OCI-LY1 (cell line): ENCODE results near the gene GCLM.

Source experiments
- H2AFZ ChIP-seq: fragments of 200-600 bp; sonication (generic), shearing (Covaris generic); 2 replicates; pipeline ENCODE4 v1.6.0; 2014; ENCODE audit warnings: antibody characterized with exemption, mild to moderate bottlenecking, low read length
- H3F3A ChIP-seq: fragments of 200-600 bp; sonication (generic), shearing (Covaris generic); 2 replicates; pipeline ENCODE4 v1.6.0; 2014; ENCODE audit warnings: mild to moderate bottlenecking, antibody characterized with exemption, low read length, moderate library complexity; ENCODE audit not compliant: insufficient read depth
- H3K27ac ChIP-seq: fragments of 200-600 bp; sonication (generic); 2 replicates; pipeline ENCODE4 v1.5.1; 2014; ENCODE audit warnings: low read length, mixed run types, mild to moderate bottlenecking, low read depth; ENCODE audit not compliant: poor library complexity, severe bottlenecking
- H3K27me3 ChIP-seq: fragments of 200-600 bp; sonication (generic); 2 replicates; pipeline ENCODE4 v1.6.0; 2014; ENCODE audit warnings: antibody characterized with exemption, mild to moderate bottlenecking, low read length, moderate library complexity; ENCODE audit not compliant: insufficient read depth
- H3K36me3 ChIP-seq: fragments of 200-600 bp; sonication (generic); 2 replicates; pipeline ENCODE4 v1.6.1; 2014; ENCODE audit warnings: mild to moderate bottlenecking, antibody characterized with exemption, low read length, moderate library complexity, mixed read lengths; ENCODE audit not compliant: insufficient read depth
- H3K4me1 ChIP-seq: fragments of 200-600 bp; sonication (generic); 2 replicates; pipeline ENCODE4 v1.5.1; 2014; ENCODE audit warnings: mild to moderate bottlenecking, low read length, moderate library complexity; ENCODE audit not compliant: insufficient read depth, severe bottlenecking
- H3K4me2 ChIP-seq: fragments of 200-600 bp; sonication (generic), shearing (Covaris generic); 2 replicates; pipeline ENCODE4 v1.6.1; 2014; ENCODE audit warnings: low read length
- H3K4me3 ChIP-seq: fragments of 200-600 bp; sonication (generic); 2 replicates; pipeline ENCODE4 v1.5.1; 2014; ENCODE audit warnings: low read length, low read depth, mild to moderate bottlenecking, mixed read lengths; ENCODE audit not compliant: poor library complexity, severe bottlenecking
- H3K79me2 ChIP-seq: fragments of 200-600 bp; shearing (Covaris generic); 2 replicates; pipeline ENCODE4 v1.6.1; 2016; ENCODE audit warnings: mixed run types, low read length, mixed read lengths; ENCODE audit not compliant: insufficient read depth
- H3K9ac ChIP-seq: fragments of 200-600 bp; sonication (generic), shearing (Covaris generic); 2 replicates; pipeline ENCODE4 v1.6.1; 2014; ENCODE audit warnings: mild to moderate bottlenecking, low read length, mixed read lengths
- H3K9me2 ChIP-seq: fragments of 200-600 bp; sonication (generic), shearing (Covaris generic); 2 replicates; pipeline ENCODE4 v1.6.1; 2014; ENCODE audit warnings: low read depth, mild to moderate bottlenecking, low read length, mixed read lengths
- H3K9me3 ChIP-seq: fragments of 200-600 bp; shearing (Covaris generic); 2 replicates; pipeline ENCODE4 v1.6.1; 2014; ENCODE audit warnings: low read length, mixed read lengths
- H4K20me1 ChIP-seq: fragments of 200-600 bp; sonication (generic), shearing (Covaris generic); 2 replicates; pipeline ENCODE4 v1.6.0; 2016; ENCODE audit warnings: mild to moderate bottlenecking, low read length; ENCODE audit not compliant: insufficient read depth
- EZH2 ChIP-seq: fragments of 200-600 bp; sonication (generic), shearing (Covaris generic); IDR thresholded peaks from 2 replicates; pipeline ENCODE4 v1.8.0; 2017; ENCODE audit warnings: borderline replicate concordance, mixed run types, mild to moderate bottlenecking, antibody characterized with exemption, low read length, moderate library complexity, mixed read lengths
- TF ChIP-seq, protein P1 (sequence below): fragments of 200-600 bp; sonication (generic), shearing (Covaris generic); IDR thresholded peaks from 2 replicates; pipeline ENCODE4 v1.5.1; 2017; ENCODE audit warnings: mild to moderate bottlenecking, antibody characterized with exemption, low read length, moderate library complexity, mixed read lengths

The GCLM gene

DNA sequence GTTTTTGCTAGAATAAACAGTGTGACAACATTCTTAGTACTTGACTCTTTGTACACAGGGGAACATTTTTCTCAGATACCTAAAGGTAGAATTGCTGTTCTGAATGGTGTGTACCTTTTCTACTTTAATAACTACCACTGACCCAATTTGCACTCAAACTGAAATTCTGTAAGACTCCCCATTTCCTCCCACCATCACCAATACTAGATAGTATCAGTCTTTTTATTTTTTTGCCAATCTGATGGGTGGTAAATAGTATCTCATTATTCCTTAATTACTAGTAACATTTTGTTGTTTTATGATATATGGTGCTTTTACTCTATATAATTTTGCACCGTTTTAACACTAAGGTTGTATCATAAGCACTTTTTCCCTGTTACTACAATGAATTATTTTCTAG lies 28.8 kb upstream of the GCLM start:
- Histone ChIP-seq H3K4me1 (no peaks in the 10 kb centered on the region), H3K36me3 (no peaks in the 10 kb centered on the region), H3K27ac (no peak overlapping the region), H3F3A (no peaks in the 10 kb centered on the region), H3K79me2 (no peaks in the 10 kb centered on the region), H3K9ac (no peak overlapping the region), H2AFZ (no peak overlapping the region), H4K20me1 (no peaks in the 10 kb centered on the region), H3K9me2 (no peaks in the 10 kb centered on the region), H3K4me3 (no peak overlapping the region), H3K4me2 (no peak overlapping the region), H3K27me3 (no peaks in the 10 kb centered on the region), H3K9me3 (0 out of 2 replicates have a peak, but pooled peaks cover 7% of the 10 kb centered on the region)
- no peak for TF ChIP-seq EZH2
- TF ChIP-seq, protein P1, sequence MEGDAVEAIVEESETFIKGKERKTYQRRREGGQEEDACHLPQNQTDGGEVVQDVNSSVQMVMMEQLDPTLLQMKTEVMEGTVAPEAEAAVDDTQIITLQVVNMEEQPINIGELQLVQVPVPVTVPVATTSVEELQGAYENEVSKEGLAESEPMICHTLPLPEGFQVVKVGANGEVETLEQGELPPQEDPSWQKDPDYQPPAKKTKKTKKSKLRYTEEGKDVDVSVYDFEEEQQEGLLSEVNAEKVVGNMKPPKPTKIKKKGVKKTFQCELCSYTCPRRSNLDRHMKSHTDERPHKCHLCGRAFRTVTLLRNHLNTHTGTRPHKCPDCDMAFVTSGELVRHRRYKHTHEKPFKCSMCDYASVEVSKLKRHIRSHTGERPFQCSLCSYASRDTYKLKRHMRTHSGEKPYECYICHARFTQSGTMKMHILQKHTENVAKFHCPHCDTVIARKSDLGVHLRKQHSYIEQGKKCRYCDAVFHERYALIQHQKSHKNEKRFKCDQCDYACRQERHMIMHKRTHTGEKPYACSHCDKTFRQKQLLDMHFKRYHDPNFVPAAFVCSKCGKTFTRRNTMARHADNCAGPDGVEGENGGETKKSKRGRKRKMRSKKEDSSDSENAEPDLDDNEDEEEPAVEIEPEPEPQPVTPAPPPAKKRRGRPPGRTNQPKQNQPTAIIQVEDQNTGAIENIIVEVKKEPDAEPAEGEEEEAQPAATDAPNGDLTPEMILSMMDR: no peak

DNA sequence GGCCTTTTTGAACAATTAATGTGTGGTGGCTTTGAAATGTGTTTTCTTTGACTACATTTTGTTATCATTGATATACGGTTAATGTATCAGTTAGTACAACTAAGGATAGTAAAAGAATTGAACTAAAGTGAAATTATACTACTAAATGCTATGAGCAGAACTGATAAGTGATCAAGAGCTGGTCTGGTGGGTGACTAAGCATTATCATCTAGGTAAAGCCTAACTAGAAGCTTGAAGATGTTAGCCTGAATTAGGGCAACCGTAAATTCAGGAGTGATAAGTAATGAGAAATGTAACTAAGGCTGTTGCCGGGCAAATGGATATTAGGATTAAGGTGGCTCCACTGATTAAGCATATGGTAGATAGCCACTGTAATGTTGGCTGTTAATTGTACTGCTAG lies 16.0 kb upstream of the GCLM start:
- H3K4me3 ChIP-seq: no peak overlapping the region
- H3K4me2 ChIP-seq: no peak overlapping the region
- 0 out of 2 replicates have a peak, but pooled peaks cover 3% of the 10 kb centered on the region for H3K27me3 ChIP-seq
- H3K9me2 ChIP-seq: no peaks in the 10 kb centered on the region
- H3K36me3 ChIP-seq: no peaks in the 10 kb centered on the region
- no peak overlapping the region for H3K9ac ChIP-seq
- no peaks in the 10 kb centered on the region for H3K4me1 ChIP-seq
- H3F3A ChIP-seq: no peaks in the 10 kb centered on the region
- no peaks in the 10 kb centered on the region for H3K9me3 ChIP-seq
- no peak overlapping the region for H3K27ac ChIP-seq
- H3K79me2 ChIP-seq: no peaks in the 10 kb centered on the region
- no peak overlapping the region for H2AFZ ChIP-seq
- no peaks in the 10 kb centered on the region for H4K20me1 ChIP-seq
- TF ChIP-seq EZH2: no peak
- TF ChIP-seq, protein P1: no peak

DNA sequence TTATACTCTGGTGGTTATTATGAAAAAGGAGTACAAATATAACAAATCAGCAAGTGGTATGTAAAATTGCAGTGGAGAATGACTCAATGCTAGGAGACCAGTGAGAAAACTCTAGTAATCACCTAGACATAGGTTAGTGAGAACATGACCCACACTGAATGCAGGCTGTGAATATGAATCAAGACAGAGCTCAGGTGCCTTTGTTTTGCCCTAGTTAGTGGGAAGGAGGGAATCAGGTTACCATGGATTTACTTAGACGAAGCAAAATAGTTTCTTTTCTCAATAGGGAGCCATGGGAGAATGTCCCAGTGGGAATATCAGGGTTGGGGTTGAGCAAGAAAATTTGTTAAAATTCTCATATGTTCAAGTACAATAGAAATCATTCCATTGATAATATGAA lies 10.6 kb upstream of the GCLM start:
- H3K79me2 ChIP-seq: no peaks in the 10 kb centered on the region
- H3F3A ChIP-seq: no peaks in the 10 kb centered on the region
- no peaks in the 10 kb centered on the region for H4K20me1 ChIP-seq

More for the DNA sequence above, 10.6 kb upstream of the GCLM start:
- H3K4me3 ChIP-seq: no peak overlapping the region
- no peaks in the 10 kb centered on the region for H3K9me3 ChIP-seq
- no peak overlapping the region for H3K27ac ChIP-seq
- H2AFZ ChIP-seq: no peak overlapping the region
- no peaks in the 10 kb centered on the region for H3K36me3 ChIP-seq
- no peaks in the 10 kb centered on the region for H3K9me2 ChIP-seq
- H3K9ac ChIP-seq: no peak overlapping the region
- no peaks in the 10 kb centered on the region for H3K27me3 ChIP-seq
- no peak for TF ChIP-seq EZH2
- TF ChIP-seq, protein P1: no peak
- no peaks in the 10 kb centered on the region for H3K4me1 ChIP-seq
- H3K4me2 ChIP-seq: no peak overlapping the region
